ENCODE data around the gene THEMIS2. TPM values are rescaled to one million over a fixed set of nuclear protein-coding genes. Genes with fewer than 3 reads are reported as not detected.

The THEMIS2 gene
- total RNA-seq, 2 experiments from 2014 or later: 58.9 to 60.1 TPM

DNA sequence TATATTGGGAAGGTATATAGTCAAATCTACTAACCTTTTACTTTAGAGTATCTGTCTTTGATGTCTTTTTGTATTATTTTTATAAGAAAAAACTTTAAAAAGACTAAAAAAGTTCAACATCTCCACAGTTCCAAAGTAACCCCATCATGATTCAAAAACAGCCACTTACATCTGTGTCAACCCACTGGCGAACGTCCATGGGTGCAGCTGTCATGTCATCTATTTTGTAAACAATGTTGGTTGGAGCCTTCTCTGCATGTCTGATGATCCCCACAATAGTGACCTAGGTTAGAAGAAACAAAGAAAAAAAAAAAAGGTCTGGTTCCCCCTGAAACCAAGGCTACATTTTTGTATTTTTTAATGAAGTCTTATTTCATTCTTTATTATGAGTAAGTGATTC is 34.4 kb downstream of the THEMIS2 start:
- ChIA-PET CTCF (no interaction called here), POLR2A (no interaction called here)
- H3K9me3 Mint-ChIP-seq: no peaks in the 10 kb centered on the region
- no peaks in the 10 kb centered on the region for H3K27me3 Mint-ChIP-seq
- no peak overlapping the region for H3K4me3 Mint-ChIP-seq
- H3K27ac Mint-ChIP-seq: no peak overlapping the region
- H3K4me1 Mint-ChIP-seq: peaks cover 12% of the 10 kb centered on the region
- no peak for DNase-seq
- H3K36me3 Mint-ChIP-seq (ENCODE audit: low read depth): peaks cover 58% of the 10 kb centered on the region

DNA sequence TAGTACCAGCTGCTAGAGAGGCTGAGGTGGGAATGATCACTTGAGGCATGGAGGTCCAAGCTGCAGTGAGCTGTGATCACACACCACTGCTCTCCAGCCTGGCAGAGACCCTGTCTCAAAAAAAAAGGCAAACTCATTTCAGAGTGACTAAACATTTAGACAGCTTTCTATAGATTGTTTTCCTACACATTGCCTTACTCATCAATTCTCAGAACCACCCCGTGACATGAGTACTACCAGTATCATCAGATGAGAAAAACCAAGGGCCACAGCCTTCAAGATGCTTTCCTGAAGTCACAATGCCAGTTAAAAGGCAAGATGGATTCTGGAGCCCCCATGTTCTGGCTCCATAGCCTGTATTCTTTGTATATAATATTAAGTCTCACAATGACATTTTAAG is 40.1 kb downstream of the THEMIS2 start:
- peaks cover 47% of the 10 kb centered on the region for H3K36me3 Mint-ChIP-seq (ENCODE audit: low read depth)
- peak overlapping the region; percentile 59 for H3K4me3 Mint-ChIP-seq
- ChIA-PET POLR2A (interaction anchor here (1.1 kb wide), 1 partner anchor 18 kb away, joined by 3 read pairs; no protein-coding TSS in a partner anchor), CTCF (interaction anchor here (0.6 to 0.7 kb wide), 3 partner anchors 20 to 143 kb away, joined by 3 to 4 read pairs (median 3); no protein-coding TSS in a partner anchor)
- peak overlapping the region; percentile 88 for H3K27ac Mint-ChIP-seq
- peaks cover 3% of the 10 kb centered on the region for H3K9me3 Mint-ChIP-seq
- peaks cover 33% of the 10 kb centered on the region for H3K4me1 Mint-ChIP-seq
- DNase-seq: no peak
- H3K27me3 Mint-ChIP-seq: peaks cover 3% of the 10 kb centered on the region

GRCh38 chr1:27915082-27915575 is 42.8 kb downstream of the THEMIS2 start:
- CTCF ChIA-PET: no interaction called here
- H3K27me3 Mint-ChIP-seq: peaks cover 17% of the 10 kb centered on the region
- peaks cover 3% of the 10 kb centered on the region for H3K9me3 Mint-ChIP-seq
- POLR2A ChIA-PET: interaction anchor here (1.1 kb wide), 1 partner anchor 17 kb away, joined by 3 read pairs; no protein-coding TSS in a partner anchor
- DNase-seq: no peak
- H3K36me3 Mint-ChIP-seq (ENCODE audit: low read depth): peaks cover 31% of the 10 kb centered on the region
- H3K4me1 Mint-ChIP-seq: peaks cover 31% of the 10 kb centered on the region
- peak overlapping the region; percentile 97 for H3K27ac Mint-ChIP-seq
- peak overlapping the region; percentile 97 for H3K4me3 Mint-ChIP-seq

DNA sequence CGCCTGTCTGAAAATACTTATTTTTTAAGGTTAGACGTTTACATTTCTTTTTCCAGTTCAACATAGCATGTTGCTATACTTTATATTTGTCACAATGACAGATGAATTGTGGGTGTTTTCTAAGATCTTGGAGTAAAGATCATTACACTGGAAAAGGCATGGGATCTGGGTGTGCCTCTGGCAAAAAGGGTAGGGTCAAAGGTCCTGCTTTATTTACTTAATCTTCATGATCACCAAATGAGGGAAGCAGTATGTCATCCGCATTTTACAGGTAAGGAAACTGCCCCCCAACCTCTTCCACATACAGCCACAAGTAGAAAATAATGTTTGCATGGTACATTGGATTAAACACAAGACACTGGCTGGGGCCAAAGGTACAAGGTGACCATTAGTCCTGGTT is 49.9 kb downstream of the THEMIS2 start:
- Mint-ChIP-seq H3K4me1 (no peaks in the 10 kb centered on the region), H3K4me3 (no peak overlapping the region), H3K36me3 (ENCODE audit: low read depth) (no peaks in the 10 kb centered on the region), H3K27me3 (peaks cover 22% of the 10 kb centered on the region), H3K9me3 (no peaks in the 10 kb centered on the region), H3K27ac (no peak overlapping the region)
- ChIA-PET POLR2A (no interaction called here), CTCF (interaction anchor here (0.8 kb wide), 1 partner anchor 52 kb away, joined by 3 read pairs; no protein-coding TSS in a partner anchor)
- no peak for DNase-seq

DNA sequence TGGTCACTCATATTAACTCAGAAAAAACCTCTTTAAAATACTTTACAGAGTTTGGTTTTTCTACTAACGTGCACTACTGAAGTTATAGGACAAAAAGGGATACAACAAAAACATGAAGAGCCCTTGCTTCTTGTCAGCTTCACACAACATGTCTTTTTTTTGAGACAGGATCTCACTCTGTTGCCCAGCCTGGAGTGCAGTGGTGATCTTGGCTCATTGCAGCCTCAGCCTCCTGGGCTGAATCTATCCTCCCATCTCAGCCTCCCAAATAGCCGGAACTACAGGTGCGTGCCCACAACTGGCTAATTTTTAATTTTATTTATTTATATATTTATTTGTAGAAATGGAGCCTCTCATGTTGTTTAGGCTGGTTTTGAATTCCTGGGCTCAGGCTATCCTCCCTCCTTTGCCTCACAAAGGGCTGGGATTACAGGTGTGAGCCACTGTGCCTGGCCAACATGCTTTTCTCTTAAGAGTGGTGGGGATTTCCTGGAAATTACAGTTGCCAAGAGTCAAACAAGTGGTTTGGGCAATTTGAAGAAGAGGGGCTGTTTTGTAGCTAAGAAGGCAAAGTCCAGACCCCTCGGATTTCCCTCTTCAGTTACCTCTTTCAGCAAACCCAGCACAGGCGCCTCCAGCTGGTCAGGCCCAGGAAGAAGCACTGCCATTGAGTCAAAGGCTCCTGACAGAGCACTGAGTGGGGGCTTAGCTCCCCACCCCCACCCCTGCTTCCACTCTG is 56.0 kb downstream of the THEMIS2 start:
- Mint-ChIP-seq H3K27me3 (peaks cover 12% of the 10 kb centered on the region), H3K4me1 (peaks cover 24% of the 10 kb centered on the region), H3K9me3 (no peaks in the 10 kb centered on the region), H3K27ac (no peak overlapping the region), H3K4me3 (no peak overlapping the region), H3K36me3 (ENCODE audit: low read depth) (peaks cover 2% of the 10 kb centered on the region)
- ChIA-PET POLR2A (interaction anchor here (0.6 kb wide), 1 partner anchor 59 kb away, joined by 3 read pairs; no protein-coding TSS in a partner anchor), CTCF (interaction anchor here (0.6 to 4.6 kb wide), 3 partner anchors 12 to 175 kb away, joined by 3 to 22 read pairs (median 3); no protein-coding TSS in a partner anchor)
- DNase-seq: no peak

GRCh38 chr1:27931184-27931583 is 58.8 kb downstream of the THEMIS2 start:
- DNase-seq: peak; percentile 28
- Mint-ChIP-seq H3K27me3 (peaks cover 22% of the 10 kb centered on the region), H3K36me3 (ENCODE audit: low read depth) (peaks cover 2% of the 10 kb centered on the region), H3K27ac (peak overlapping the region; percentile 29), H3K4me1 (peaks cover 37% of the 10 kb centered on the region), H3K4me3 (no peak overlapping the region), H3K9me3 (no peaks in the 10 kb centered on the region)
- ChIA-PET POLR2A (interaction anchor here (1.2 to 1.4 kb wide), 2 partner anchors 12 to 14 kb away, joined by 3 to 4 read pairs; no protein-coding TSS in a partner anchor), CTCF (interaction anchor here (1.4 to 4.6 kb wide), 3 partner anchors 9 to 20 kb away, joined by 3 to 22 read pairs (median 5); no protein-coding TSS in a partner anchor)

- no peak for DNase-seq
- ChIA-PET CTCF (interaction anchor here (1.4 to 4.6 kb wide), 3 partner anchors 8 to 20 kb away, joined by 3 to 22 read pairs (median 5); no protein-coding TSS in a partner anchor), POLR2A (interaction anchor here (0.7 to 1.4 kb wide), 3 partner anchors 12 to 267 kb away, joined by 3 to 4 read pairs (median 3); no protein-coding TSS in a partner anchor)
- Mint-ChIP-seq H3K4me3 (no peak overlapping the region), H3K27me3 (peaks cover 20% of the 10 kb centered on the region), H3K4me1 (peaks cover 37% of the 10 kb centered on the region), H3K9me3 (no peaks in the 10 kb centered on the region), H3K27ac (no peak overlapping the region), H3K36me3 (ENCODE audit: low read depth) (peaks cover 2% of the 10 kb centered on the region)
These were observed 59.4 kb downstream of the THEMIS2 start for GRCh38 chr1:27931759-27932158.

DNA sequence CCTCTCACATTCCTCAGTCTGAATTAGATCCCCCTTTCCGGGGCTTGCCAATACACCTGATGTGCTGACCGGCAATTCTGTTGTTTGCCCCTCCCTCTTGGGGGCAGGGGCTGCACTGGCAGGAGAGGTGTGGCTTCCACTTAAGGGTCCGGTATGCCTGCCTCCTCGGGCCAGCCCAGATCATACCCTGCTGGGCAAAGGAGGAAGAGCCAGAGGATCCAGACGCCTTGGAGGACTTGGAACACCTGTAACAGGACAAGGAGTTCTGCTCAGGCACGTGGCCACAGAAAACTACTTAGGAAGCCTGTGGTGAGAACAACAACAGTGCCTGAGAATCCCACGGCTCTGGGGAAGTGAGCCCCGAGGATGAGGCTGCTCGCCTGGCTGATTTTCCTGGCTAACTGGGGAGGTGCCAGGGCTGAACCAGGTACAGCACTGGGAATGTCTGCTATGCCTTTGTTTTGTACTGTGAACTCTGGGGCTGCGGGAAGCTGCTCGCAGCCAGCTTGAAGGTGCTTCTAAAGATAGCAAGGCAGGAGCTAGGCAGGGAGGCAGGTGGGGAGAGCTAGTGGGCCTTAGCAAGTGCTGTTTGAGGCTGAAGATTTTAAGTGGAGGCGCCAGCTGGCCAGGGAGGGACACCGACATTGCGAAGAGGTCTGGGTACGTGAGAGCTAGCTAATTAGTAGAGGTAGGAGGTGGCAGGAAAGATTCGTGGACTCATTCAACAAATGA is 62.6 kb downstream of the THEMIS2 start, which contains the start of gene SMPDL3B:
Gene SMPDL3B, plus strand, starts transcription at position 183 of the 732 bp plus-strand sequence. Its CDS starts 184 bp downstream, at position 367.
- DNase-seq: no peak
- Mint-ChIP-seq H3K36me3 (ENCODE audit: low read depth) (peaks cover 2% of the 10 kb centered on the region), H3K27me3 (peaks cover 20% of the 10 kb centered on the region), H3K4me1 (peaks cover 47% of the 10 kb centered on the region), H3K27ac (peak within 1 kb of the TSS; percentile 16), H3K9me3 (no peaks in the 10 kb centered on the region), H3K4me3 (peak within 1 kb of the TSS; percentile 25)
- POLR2A ChIA-PET: interaction anchor here (0.6 to 1.3 kb wide), 2 partner anchors 25 to 264 kb away, joined by 3 read pairs; partner anchors contain the start of gene XKR8
- CTCF ChIA-PET: no interaction called here

GRCh38 chr1:27935721-27936120 is 63.4 kb downstream of the THEMIS2 start:
- Mint-ChIP-seq H3K4me3 (no peak overlapping the region), H3K4me1 (peaks cover 51% of the 10 kb centered on the region), H3K36me3 (ENCODE audit: low read depth) (peaks cover 2% of the 10 kb centered on the region), H3K27ac (no peak overlapping the region), H3K9me3 (no peaks in the 10 kb centered on the region), H3K27me3 (peaks cover 20% of the 10 kb centered on the region)
- ChIA-PET CTCF (no interaction called here), POLR2A (interaction anchor here (1.3 kb wide), 1 partner anchor 24 kb away, joined by 3 read pairs; the partner anchor contains the start of gene XKR8)
- DNase-seq: no peak

Other genes with a start within 250 kb of the THEMIS2 start
- not detected for gene FGR, start 237.4 kb upstream of the THEMIS2 start, total RNA-seq
- 100 to 1,000 TPM; 577 to 593 TPM for gene IFI6, start 200.4 kb upstream of the THEMIS2 start, total RNA-seq
- 10 to 100 TPM; 13.6 to 14.1 TPM for gene FAM76A, start 146.6 kb upstream of the THEMIS2 start, total RNA-seq
- 10 to 100 TPM; 32.0 to 33.1 TPM for gene STX12, start 99.3 kb upstream of the THEMIS2 start, total RNA-seq
- gene PPP1R8, start 41.8 kb upstream of the THEMIS2 start, total RNA-seq: 10 to 100 TPM; 48.5 to 51.2 TPM
- gene RPA2, start 42.0 kb downstream of the THEMIS2 start, total RNA-seq: 10 to 100 TPM; 76.7 to 78.8 TPM
- under 1 TPM; 0.76 to 0.93 TPM for gene SMPDL3B, start 62.5 kb downstream of the THEMIS2 start, total RNA-seq
- gene XKR8, start 87.4 kb downstream of the THEMIS2 start, total RNA-seq: 1 to 10 TPM; 7.9 to 10.0 TPM
- 10 to 100 TPM; 29.5 to 32.0 TPM for gene EYA3, start 216.1 kb downstream of the THEMIS2 start, total RNA-seq

All from activated CD4-positive, alpha-beta memory T cell treated with anti-CD3 and anti-CD28 coated beads, Interleukin-2, amount 10 ng/mL, durations not matched to agents 7 days and 5 days (primary cell).